AG08396 (cell line): ENCODE measurements around the gene SH2B2.

Source experiments
- DNase-seq: peaks from one replicate; pipeline ENCODE4 v3.0.0; 2012; ENCODE audit warnings: low spot score, mixed read lengths

Gene SH2B2

GRCh38 chr7:102266541-102266940, 20.1 kb upstream of the SH2B2 start:
- no peak for DNase-seq

GRCh38 chr7:102268635-102269034, 18.0 kb upstream of the SH2B2 start:
- DNase-seq = no peak

GRCh38 chr7:102270178-102270887, 16.3 kb upstream of the SH2B2 start:
- no peak for DNase-seq

- DNase-seq = no peak
These were observed 15.4 kb upstream of the SH2B2 start for GRCh38 chr7:102271158-102271798.

GRCh38 chr7:102272075-102272916, 14.4 kb upstream of the SH2B2 start:
- peak; percentile 91 for DNase-seq

GRCh38 chr7:102272917-102273748, 13.5 kb upstream of the SH2B2 start:
- DNase-seq = no peak

GRCh38 chr7:102273749-102274712, 12.6 kb upstream of the SH2B2 start:
- peak; percentile 75 for DNase-seq

GRCh38 chr7:102275123-102275703, 11.5 kb upstream of the SH2B2 start:
- no peak for DNase-seq

GRCh38 chr7:102277901-102278300, 8.8 kb upstream of the SH2B2 start:
- no peak for DNase-seq

GRCh38 chr7:102279537-102280400, 6.9 kb upstream of the SH2B2 start:
- peak; percentile 83 for DNase-seq

- no peak for DNase-seq
These were observed 6.1 kb upstream of the SH2B2 start for GRCh38 chr7:102280521-102280920.

- no peak for DNase-seq
These were observed 4.9 kb upstream of the SH2B2 start for GRCh38 chr7:102281785-102282184.

- no peak for DNase-seq
These were observed 4.0 kb upstream of the SH2B2 start for GRCh38 chr7:102282465-102283362.

- DNase-seq = no peak
These were observed 3.0 kb upstream of the SH2B2 start for GRCh38 chr7:102283477-102284189.

- no peak for DNase-seq
These were observed 2.3 kb upstream of the SH2B2 start for GRCh38 chr7:102284399-102284798.

GRCh38 chr7:102284891-102285539, 1.7 kb upstream of the SH2B2 start:
- DNase-seq = no peak

- no peak for DNase-seq
These were observed 980 bp upstream of the SH2B2 start for GRCh38 chr7:102285540-102286236.
